ENCODE results near the gene CTRB2.
"Not testable (repeated sequence)": the region's sequence is repeated elsewhere in the genome, so short reads cannot be mapped to it uniquely, and the experiment has no call there.

GRCh38 chr16:75209514-75209913 lies 2.6 kb upstream of the CTRB2 start:
- not testable (repeated sequence) for TF ChIP-seq CTCF (conservative IDR thresholded peaks at IDR 0.05); ZFX (IDR thresholded peaks at IDR 0.05)

Data from C4-2B (cell line).